ENCODE results near the gene SREBF2. TPM values are rescaled to one million over a fixed set of nuclear protein-coding genes. Genes with fewer than 3 reads are reported as not detected.
A peak's percentile ranks its signal among the peaks of the same experiment; 100 is the strongest.

SREBF2 gene
- total and polyA plus RNA-seq, 2 of the 13 experiments (the other 11 are each of a cell fraction or from before 2014, with no cell fraction given), result 53.8 to 72.6 TPM

- TF ChIP-seq, protein P1, sequence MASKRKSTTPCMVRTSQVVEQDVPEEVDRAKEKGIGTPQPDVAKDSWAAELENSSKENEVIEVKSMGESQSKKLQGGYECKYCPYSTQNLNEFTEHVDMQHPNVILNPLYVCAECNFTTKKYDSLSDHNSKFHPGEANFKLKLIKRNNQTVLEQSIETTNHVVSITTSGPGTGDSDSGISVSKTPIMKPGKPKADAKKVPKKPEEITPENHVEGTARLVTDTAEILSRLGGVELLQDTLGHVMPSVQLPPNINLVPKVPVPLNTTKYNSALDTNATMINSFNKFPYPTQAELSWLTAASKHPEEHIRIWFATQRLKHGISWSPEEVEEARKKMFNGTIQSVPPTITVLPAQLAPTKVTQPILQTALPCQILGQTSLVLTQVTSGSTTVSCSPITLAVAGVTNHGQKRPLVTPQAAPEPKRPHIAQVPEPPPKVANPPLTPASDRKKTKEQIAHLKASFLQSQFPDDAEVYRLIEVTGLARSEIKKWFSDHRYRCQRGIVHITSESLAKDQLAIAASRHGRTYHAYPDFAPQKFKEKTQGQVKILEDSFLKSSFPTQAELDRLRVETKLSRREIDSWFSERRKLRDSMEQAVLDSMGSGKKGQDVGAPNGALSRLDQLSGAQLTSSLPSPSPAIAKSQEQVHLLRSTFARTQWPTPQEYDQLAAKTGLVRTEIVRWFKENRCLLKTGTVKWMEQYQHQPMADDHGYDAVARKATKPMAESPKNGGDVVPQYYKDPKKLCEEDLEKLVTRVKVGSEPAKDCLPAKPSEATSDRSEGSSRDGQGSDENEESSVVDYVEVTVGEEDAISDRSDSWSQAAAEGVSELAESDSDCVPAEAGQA (IDR thresholded peaks at IDR 0.05; ENCODE audit: low read depth), result no peak; the same call in 1 of the 2 replicates
- TF ChIP-seq, protein P1 (CRISPR knock-in tag; IDR thresholded peaks at IDR 0.05; ENCODE audit: borderline replicate concordance), result no peak
- TF ChIP-seq ZBTB10 (CRISPR knock-in tag; IDR thresholded peaks at IDR 0.05; ENCODE audit: borderline replicate concordance) (no peak), ZSCAN5A (CRISPR knock-in tag; IDR thresholded peaks at IDR 0.05; ENCODE audit: borderline replicate concordance) (0 out of 2 replicates have a peak, but pooled peaks have one; percentile 65), NCOA1 (CRISPR knock-in tag; IDR thresholded peaks at IDR 0.05) (no peak), ZNF772 (CRISPR knock-in tag; IDR thresholded peaks at IDR 0.05) (peak; percentile 87), KLF9 (CRISPR knock-in tag; IDR thresholded peaks at IDR 0.05; ENCODE audit: low read depth) (0 out of 2 replicates have a peak, but pooled peaks have one; percentile 24), NKX3-1 (CRISPR knock-in tag; IDR thresholded peaks at IDR 0.05) (no peak), SAFB2 (CRISPR knock-in tag; IDR thresholded peaks at IDR 0.05; ENCODE audit: borderline replicate concordance, low read depth) (peak; percentile 61; the same call in 1 of the 2 replicates), ZKSCAN8 (CRISPR knock-in tag; IDR thresholded peaks at IDR 0.05; ENCODE audit: borderline replicate concordance) (no peak; the same call in 1 of the 2 replicates), ZBTB1 (CRISPR knock-in tag; IDR thresholded peaks at IDR 0.05; ENCODE audit: borderline replicate concordance) (no peak), NCOR1 (IDR thresholded peaks at IDR 0.05; ENCODE audit: borderline replicate concordance, low read length) (peak; percentile 25; the same call in 1 of the 2 replicates), DPF2 (CRISPR knock-in tag; IDR thresholded peaks at IDR 0.05; ENCODE audit: borderline replicate concordance, low read depth) (no peak), ZNF724P (CRISPR knock-in tag; IDR thresholded peaks at IDR 0.05; ENCODE audit: borderline replicate concordance) (peak; percentile 63; the same call in 1 of the 2 replicates), EZH2 (conservative IDR thresholded peaks at IDR 0.05; ENCODE audit: low read depth, low read length) (no peak)
- TF ChIP-seq, protein P2, sequence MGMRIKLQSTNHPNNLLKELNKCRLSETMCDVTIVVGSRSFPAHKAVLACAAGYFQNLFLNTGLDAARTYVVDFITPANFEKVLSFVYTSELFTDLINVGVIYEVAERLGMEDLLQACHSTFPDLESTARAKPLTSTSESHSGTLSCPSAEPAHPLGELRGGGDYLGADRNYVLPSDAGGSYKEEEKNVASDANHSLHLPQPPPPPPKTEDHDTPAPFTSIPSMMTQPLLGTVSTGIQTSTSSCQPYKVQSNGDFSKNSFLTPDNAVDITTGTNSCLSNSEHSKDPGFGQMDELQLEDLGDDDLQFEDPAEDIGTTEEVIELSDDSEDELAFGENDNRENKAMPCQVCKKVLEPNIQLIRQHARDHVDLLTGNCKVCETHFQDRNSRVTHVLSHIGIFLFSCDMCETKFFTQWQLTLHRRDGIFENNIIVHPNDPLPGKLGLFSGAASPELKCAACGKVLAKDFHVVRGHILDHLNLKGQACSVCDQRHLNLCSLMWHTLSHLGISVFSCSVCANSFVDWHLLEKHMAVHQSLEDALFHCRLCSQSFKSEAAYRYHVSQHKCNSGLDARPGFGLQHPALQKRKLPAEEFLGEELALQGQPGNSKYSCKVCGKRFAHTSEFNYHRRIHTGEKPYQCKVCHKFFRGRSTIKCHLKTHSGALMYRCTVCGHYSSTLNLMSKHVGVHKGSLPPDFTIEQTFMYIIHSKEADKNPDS (CRISPR knock-in tag; IDR thresholded peaks at IDR 0.05), result no peak
These were observed at the start of gene SREBF2 (continued) for GRCh38 chr22:41832553-41833368.

All from HepG2 (cell line).